Measurements from ENCODE around the gene ENHO.
"Not testable (repeated sequence)": the region's sequence is repeated elsewhere in the genome, so short reads cannot be mapped to it uniquely, and the experiment has no call there.

Gene ENHO

DNA sequence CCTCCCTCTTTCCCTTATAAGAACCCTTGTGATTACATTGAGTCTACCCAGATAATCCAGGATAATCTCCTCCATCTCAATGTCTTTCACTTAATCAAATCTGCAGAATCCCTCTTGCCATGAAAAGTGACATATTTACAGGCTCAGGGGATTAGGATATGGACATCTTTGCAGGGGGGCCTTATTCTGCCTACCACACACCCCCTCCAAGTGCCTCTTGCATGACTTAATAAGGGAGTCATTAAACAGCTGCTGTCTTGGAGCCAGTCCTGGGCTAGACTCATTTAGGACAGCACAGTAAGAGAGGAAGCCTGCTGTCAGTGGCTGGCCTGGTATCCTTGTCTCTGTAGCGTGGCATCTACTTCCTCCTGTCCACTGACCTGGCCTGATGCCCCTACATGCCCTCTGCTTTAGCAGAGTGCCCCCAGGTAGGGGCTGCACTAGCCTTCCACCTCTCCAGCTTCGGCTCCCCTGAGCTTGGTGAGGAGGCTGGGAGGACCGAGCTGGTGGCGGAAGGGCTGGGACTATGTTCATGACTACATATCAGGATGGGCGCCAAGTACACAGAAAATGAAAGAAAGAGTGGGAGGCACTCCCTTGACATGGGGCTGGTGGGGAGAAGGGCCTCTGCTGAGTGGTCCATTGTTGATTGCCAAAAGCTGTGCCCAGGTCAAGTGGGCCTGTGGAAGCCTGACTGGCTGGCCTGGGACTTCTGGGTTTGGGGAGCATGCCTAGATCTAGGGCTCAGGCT, 17.2 kb downstream of the ENHO start:
- DNase-seq, result no peak

DNA sequence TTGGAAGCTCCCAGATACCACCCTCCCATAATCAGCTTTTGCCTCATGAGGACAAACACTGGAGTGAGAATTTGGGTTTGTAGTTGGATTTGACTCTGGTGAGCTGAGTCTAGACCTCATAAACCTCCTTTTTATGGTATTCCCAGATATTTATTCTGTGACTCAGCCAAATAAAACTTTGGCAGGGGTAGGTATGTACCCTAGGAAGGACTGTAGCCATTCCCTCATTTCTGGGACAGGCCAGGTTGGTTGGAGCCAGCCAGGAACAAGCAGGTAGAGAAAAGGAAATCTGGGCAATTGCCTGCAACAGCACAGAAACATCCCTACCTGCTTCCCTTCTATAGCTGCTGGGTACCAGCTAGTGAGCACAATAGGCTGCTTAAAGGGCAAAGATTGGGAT, 19.4 kb downstream of the ENHO start:
- no peak for DNase-seq

DNA sequence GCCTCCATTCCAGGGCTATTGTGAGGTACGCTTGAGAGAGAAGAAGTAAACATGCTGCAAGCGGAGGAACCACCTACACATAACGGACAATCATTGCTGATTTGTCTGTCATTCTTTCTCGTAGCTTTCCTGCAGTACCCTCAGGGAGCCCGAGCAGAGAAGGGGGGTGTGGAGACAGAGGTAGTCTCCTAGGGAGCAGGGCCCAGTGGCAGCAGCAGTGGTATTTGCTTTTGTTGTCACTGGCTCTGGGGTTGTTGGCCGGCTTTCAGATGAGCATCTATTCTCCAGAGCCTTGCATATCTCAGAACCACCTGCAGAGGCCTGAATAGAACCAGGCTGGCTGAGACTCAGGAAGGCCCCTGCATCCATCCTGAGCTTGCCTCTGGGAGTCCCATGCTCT, 19.9 kb downstream of the ENHO start:
- DNase-seq, result no peak

DNA sequence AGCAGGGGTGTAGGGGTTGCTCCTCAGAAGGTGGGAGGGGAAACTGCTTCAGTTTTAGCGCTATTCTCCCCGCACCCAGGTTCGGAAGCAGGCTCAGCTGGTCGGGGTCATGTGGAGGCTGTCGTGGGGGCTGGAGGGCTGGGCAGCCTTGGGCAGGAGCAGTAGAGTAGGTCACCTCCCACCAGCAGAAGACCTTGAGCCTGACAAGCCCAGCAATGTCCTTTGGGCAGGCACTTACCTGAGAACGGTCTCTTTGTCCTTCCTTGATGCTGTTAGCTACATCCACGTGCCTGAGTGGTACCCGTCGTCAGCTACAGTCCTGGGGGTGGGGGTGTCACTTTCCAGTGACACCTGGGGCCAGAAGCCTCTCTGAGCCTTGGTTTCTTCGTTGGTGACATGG, 20.3 kb downstream of the ENHO start:
- no peak for DNase-seq

DNA sequence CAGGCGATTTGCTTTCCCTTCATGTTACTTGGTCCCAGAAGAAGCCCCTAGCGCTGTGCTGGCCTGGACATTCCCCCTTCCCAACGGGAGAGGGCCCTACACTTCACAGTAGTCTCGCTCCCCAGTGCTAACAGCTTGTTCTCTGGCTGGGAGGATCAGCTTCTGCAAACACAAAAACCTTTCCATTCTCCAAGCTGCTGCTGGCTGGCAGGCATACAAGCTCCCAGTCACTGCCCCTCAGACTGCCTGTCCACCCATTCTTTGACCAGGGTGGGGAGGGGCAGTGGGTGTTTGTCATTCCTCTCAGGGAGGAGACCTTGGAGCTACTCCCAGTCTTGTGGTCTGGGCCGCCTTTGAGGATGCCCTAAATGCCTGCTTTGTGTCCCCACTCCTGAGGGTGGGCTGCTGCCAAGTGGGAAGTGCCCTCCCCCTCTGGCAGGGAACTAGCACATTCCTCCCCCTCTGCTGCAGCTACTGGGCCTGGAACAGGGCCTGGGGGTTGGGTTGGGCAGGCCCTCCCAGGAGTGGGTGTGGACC, 20.8 kb downstream of the ENHO start:
- DNase-seq, result no peak

DNA sequence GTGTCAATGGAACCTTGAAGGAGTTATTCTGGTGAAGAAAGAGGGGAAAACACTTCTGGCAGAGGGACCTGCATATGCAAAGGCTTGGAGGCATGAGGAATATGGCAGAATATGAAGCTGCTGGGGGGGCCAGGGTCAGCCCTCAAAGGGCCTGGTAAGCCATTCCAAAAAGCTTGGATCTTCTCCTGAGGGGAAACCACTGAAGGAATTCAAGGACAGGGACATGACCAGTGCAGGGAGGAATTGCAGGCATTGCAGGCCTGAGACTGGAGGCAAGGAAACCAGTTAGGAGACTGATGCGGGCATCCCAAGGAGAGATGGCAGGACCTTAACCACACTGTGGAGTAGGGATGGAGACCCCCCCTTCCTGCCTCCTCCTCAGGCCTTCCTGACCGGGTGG, 21.4 kb downstream of the ENHO start:
- no peak for DNase-seq

DNA sequence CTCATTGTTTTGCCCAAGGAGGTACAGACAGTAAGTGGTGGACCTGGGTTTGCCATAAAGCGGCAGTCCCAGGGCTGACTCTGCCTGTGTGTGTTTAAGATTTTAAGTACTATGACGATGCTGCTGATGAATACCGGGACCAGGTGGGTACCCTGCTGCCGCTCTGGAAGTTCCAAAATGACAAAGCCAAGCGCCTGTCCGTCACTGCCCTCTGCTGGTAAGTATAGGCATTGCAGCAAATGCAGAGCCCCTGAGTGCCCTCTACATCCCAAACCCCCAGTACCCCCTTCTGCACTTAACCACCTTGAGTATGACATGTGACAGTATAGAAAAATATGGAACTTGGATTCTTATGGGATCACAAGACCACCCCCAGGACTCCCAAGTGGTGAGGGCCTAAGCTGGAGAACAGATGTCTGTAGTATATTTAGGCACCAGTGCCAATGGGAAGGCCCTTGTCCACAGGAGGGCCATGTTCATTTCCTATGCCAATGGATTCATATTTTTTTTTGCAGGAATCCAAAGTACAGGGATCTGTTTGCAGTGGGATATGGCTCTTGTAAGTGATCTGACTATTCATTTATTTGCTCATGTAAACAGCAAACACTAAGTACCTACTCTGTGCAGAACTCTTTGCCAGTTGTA, 22.0 kb downstream of the ENHO start:
- no peak for DNase-seq

DNA sequence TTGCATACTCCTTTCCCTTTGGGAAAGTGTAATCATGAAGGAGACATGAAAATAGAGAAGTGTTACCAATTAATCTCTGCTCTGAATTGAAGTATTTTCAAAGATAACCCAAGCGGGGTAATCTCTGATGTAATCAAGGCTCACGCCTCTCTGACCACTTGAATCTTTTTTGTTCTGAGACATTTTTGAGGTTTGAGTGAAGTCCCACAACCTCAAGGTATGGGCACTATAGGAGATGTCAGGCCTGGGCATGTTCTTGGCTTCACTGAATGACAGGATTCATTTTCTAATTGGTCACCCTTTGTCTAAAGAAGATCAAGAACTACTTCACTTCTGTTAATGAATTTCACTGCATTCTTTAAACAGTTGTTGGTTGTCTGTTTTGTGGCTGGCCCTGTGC, 23.7 kb downstream of the ENHO start:
- no peak for DNase-seq

DNA sequence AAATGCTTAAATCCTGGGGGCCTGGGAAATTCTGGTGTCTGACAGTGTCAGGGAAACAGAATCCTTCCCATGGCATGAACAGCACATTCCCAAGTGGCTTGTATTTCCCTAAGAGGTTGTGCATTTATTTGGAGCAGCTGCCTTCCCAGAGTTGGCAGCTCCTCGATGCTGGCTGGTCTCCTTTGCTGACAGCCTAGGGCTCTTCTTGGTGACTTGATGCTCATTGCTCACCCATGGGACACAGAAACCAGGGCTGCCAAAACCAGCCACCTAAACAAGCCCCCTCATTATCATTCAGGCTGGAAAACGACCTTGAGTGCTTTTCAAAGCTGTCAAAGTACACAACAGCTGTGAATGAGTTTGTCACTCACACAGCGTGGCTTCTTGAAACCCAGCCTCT, 24.2 kb downstream of the ENHO start:
- no peak for DNase-seq

DNA sequence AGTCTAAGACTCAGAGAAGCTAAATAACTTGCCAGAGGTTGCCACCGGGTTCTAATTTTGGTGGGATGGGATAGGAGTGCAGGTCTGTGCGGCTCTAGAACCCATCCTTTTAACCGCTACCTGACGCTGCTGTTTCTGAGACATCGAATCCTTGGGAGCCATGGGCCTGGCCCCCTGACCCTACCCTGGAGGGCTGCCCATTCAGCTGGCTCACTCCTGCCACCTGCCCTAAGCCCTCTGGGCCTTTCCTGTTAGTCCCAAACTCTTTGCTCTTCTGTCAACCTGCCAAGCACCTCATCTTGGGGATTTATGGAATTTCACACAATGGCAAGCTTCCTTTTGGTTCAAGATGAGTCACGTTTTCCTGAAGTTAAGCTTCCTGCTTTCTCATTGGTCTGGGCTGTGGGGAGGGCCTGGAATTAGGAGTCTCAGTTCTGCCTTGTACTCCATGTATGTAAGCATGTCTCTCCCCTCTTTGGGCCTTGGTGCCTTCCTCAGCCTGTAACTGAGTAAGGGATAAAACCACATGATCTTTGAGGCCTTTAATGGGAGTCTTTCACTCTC, 26.6 kb downstream of the ENHO start:
- DNase-seq, result no peak

DNA sequence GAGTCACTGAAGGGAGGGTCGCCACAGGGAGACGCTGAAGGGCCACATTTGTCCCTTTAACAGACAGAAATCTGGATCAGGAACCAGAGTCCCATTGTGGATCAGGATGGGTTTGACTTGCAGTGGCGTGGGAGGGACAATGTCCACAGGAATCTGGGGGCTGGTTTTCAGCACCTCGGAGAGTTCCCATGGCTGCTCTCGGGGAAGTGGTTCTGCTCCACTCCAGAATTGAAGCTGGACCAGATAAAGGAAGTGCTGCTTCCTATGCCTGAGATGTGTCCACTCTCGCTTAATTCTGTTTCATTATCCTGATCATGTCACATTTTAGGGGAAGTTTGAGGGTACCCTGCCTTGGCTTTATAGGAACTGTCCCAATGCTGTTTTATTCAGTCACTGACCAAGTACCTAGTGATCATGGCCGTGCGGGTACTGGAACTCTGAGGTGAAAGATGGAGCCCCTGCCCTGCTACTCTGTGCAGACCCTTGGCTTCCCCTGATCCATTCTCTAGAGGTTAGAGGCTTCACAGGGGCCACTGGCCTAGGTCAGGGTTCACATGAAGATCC, 28.7 kb downstream of the ENHO start:
- no peak for DNase-seq

DNA sequence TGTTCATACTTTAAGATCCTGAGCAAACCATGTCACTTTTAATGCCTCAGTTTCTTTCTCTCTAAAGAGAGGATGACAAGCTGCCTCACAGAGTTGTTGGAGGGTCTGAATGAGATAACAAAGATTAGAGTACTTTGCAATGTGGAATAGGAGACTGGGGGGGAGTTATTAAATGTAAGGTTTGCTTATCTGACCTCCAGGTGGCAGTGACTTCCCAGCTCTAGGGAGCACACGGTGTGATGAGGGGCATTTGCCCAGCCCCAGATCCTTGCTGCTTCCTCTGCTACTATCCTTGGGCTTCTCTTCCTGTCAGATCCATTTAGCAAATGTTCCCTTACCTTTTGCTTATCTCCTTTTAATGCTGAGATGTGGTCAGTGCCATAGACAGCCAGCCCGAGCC, 30.7 kb downstream of the ENHO start:
- DNase-seq, result no peak

DNA sequence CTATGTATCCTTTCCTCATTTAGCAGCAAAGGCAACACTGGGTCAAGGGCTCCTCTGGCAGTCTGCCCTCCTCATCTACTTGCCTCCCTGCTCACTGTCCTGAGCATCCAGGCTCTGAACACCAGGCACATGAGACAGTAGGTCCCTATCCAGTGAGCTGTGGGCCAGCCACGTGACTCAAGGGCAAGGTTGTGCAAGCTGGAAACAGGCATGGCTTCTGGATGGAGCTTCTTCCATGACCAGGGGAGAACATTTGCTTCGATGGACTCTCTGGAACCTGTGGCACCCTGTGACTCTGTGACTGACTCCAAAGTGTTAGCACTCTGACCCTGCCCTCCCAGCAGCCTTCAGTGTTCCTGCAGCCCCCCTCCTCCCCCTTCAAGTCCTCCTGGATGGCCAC, 31.2 kb downstream of the ENHO start:
- no peak for DNase-seq

DNA sequence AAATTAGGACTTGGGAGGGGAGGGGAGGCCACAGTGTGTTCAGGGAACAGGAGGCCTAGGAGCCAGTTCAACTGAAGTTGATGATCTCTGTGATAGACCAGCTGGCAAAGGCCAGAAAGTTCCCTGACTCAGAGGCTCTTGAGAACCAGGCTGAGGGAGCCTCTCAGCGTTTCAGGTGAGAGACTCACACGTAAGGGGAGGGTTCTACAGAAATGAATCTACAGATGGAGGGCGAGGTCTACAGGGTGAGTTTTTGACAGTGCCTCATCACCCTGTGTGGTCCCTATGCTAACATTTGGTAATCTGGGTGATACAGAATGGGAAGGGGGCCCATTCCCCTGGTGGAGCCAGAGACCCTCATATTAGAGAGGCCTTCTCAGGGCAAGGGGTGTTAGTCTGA, 32.0 kb downstream of the ENHO start:
- no peak for DNase-seq

DNA sequence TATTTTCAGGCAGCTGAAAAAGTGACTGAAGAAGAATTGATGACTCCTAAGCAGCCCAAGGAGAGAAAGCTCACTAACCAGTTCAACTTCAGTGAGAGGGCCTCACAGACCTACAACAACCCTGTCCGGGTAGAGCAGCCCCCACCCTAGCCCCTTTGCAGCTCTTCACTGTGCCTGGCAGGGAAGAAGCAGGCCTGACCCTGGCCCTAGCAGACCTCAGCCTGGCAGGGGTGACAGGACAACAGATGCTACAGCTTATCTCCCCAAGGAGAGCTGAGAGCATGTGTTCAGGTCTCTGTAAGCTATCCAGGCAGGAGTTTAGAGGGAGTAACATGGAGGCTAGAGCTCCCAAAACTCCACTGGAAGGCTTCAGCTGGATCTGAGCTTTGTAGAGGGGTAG, 32.4 kb downstream of the ENHO start:
- DNase-seq, result no peak

DNA sequence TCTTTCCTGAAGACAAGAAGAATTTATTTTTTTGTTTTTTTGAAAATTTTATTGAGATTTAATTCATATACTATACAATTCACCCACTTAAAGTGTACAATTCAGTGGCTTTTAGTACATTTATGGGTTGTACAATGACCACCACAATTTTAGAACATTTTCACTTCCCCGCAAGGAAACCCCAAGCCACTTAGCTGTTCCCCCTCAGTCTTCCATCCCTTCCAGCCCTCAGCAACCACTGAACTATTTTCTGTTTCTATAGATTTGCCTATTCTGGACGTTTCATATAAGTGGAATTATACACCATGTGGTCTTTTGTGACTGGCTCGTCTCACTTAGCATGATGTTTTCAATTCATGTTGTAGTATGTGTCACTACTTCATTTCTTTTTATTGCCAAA, 36.2 kb downstream of the ENHO start:
- DNase-seq, result no peak

DNA sequence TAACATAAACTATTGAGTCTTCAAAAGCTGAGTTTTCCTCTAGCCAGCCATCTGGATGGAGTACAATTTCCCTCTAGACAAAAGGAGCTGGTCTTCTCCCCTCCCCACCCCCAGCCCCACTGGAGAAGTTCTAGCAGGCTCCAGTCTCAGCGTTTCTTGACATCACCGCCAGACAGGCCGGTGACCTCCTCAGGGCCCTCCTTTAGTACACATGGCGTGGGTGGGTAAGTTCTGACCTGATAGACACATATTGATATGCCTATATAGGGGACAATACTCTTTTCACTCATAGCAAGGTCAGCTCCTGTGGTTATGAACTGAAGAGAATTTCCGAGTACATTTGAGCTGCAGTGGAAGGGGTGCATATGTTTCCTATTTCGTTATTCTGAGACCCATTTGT, 37.0 kb downstream of the ENHO start:
- no peak for DNase-seq

DNA sequence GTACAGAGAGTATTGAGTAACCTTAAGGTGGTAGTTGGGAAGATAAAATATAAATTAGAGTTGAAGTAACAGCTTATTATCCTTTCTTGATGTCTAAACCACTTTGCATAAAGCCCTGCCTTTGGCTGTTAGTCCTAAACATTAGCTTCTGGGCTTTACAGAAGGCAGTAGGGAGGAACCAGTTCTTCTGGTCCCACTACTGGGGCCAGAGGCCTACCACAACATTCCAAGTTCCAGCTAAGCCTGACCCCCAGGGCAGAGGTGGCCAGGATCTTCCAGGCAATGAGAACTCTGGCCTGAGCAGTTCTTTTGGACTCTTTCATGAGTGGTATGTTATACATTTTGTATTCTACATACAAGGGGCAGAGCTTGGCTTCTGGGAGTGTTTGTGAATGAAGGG, 38.1 kb downstream of the ENHO start:
- DNase-seq, result no peak

DNA sequence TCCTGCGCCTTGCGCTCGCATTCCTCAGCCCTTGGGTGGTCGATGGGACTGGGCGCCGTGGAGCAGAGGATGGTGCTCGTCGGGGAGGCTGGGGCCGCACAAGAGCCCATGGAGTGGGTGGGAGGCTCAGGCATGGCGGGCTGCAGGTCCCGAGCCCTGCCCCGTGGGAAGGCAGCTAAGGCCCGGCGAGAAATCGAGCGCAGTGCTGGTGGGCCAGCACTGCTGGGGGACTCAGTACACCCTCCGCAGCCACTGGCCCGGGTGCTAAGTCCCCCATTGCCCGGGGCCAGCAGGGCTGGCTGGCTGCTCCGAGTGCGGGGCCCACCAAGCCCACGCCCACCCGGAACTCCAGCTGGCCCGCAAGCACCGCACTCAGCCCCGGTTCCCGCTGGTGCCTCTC, 40.0 kb downstream of the ENHO start:
- not testable (repeated sequence) for DNase-seq

DNA sequence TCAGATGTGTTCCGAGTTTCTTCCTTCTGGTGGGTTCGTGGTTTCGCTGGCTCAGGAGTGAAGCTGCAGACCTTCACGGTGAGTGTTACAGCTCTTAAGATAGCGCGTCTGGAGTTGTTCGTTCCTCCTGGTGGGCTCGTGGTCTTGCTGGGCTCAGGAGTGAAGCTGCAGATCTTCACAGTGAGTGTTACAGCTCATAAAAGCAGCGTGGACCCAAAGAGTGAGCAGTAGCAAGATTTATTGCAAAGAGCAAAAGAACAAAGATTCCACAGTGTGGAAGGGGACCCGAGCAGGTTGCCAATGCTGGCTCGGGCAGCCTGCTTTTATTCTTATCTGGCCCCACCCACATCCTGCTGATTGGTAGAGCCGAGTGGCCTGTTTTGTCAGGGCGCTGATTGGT, 41.2 kb downstream of the ENHO start:
- not testable (repeated sequence) for DNase-seq

DNA sequence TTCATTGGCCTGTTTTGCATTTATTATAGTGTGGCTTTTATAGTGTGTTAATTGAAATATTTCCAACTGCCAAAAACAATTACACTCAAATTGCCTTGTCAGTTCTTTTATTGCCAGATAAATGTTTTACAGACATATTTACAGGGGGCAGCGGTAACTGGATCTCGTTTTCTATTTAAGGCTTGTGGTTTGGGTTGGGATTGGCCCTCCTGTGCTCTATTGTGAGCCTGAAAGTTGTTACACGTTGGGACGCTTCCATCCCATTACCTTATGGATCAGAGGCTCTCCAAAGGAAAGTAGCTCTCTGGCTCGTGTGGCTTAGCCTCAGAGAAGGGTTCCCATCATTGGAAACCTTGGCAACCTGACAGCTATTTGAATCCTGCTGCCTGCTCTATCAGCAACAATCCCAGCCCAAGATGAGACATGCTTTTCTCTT, 43.3 kb downstream of the ENHO start:
- no peak for DNase-seq

DNA sequence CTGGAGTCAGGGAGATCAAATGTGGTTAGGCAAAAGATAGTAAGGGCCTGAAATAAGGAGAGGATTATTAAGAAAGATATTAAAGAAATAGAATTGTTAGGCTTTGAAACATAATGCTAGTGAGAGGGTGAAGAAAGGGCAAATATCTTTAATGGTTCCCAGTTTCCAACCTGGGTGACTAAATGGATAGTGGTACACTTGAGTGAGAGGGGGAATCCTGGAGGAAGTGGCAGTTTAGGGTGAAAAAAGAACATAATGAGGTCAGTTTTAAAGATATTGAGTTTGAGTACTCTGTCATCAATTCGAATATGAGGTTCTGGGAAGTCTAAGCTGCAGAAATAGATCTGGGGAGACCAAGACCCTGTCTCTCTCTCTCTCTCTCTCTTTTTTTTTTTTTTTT, 45.2 kb downstream of the ENHO start:
- DNase-seq, result no peak

DNA sequence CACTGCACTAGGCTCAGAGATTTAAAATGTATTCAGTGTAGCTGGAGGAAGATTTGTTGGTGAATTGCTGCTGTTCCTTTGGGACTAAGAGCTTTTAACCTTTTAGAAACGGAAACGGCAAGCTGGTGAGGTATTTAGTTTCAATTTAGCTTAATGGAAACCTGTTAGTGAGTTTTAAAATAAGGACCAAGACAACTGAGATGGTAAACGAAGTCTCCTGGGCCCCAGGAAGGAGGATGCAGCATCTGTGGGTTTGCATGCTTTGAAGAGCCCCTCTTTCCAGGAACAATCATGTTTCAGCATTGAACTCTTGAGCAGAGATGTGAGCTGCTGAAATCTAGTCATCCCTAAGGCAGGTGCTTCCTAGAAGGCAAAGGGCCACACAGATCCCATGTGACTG, 47.7 kb downstream of the ENHO start:
- no peak for DNase-seq

Data from NCI-H1048 (cell line).